ENCODE results near the gene CACNA1B.

The CACNA1B gene

GRCh38 chr9:138025908-138026307 lies 148.3 kb downstream of the CACNA1B start:
- in situ Hi-C loops (cut with MboI; ENCODE audit: low sequenced_read_pairs) = no loop called here

GRCh38 chr9:138028596-138028995 lies 151.0 kb downstream of the CACNA1B start:
- in situ Hi-C loops (cut with MboI; ENCODE audit: low sequenced_read_pairs) = no loop called here

DNA sequence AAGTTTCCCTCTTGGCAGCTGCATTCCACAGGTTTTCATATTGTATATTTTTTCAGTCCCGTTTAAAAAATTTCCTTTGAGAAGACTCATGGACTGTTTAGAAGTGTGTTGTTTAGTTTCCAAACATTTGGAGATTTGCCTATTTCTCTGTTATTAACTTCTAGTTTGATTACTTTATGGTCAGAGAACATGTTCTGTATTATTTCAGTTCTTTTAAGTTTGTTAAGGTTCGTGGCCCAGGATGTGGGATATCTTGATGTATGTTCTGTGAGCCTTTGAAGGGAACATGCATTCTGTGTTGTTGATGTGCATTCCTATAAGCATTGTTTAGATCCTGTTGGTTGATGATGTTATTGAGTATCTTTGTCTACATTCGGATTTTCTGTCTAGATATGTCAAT lies 153.6 kb downstream of the CACNA1B start:
- in situ Hi-C loops (cut with MboI; ENCODE audit: low sequenced_read_pairs) = no loop called here

DNA sequence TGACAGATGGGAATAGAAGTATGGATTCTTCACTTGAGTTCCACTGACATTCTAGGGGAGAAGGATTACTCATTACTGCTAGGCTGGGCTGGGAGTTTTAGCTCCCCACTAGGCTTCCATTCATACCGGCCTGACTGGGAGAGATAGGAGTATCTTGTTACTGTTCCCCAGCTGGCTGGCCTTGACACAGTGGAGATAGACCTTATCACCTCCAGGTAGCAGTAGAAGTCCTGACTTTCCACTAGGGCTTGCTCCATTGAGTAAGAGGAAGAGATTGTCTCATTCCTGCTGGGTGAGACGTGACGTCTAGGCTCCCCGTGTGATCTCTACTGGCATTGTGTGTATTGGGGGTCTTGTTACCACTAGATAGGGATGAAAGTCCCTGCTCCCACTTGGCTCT lies 156.4 kb downstream of the CACNA1B start:
- in situ Hi-C loops (cut with MboI; ENCODE audit: low sequenced_read_pairs) = no loop called here

- in situ Hi-C loops (cut with MboI; ENCODE audit: low sequenced_read_pairs) = no loop called here
Observed at GRCh38 chr9:138037140-138037539, 159.6 kb downstream of the CACNA1B start.

- in situ Hi-C loops (cut with MboI; ENCODE audit: low sequenced_read_pairs) = no loop called here
Observed at GRCh38 chr9:138038244-138038671, 160.7 kb downstream of the CACNA1B start.

DNA sequence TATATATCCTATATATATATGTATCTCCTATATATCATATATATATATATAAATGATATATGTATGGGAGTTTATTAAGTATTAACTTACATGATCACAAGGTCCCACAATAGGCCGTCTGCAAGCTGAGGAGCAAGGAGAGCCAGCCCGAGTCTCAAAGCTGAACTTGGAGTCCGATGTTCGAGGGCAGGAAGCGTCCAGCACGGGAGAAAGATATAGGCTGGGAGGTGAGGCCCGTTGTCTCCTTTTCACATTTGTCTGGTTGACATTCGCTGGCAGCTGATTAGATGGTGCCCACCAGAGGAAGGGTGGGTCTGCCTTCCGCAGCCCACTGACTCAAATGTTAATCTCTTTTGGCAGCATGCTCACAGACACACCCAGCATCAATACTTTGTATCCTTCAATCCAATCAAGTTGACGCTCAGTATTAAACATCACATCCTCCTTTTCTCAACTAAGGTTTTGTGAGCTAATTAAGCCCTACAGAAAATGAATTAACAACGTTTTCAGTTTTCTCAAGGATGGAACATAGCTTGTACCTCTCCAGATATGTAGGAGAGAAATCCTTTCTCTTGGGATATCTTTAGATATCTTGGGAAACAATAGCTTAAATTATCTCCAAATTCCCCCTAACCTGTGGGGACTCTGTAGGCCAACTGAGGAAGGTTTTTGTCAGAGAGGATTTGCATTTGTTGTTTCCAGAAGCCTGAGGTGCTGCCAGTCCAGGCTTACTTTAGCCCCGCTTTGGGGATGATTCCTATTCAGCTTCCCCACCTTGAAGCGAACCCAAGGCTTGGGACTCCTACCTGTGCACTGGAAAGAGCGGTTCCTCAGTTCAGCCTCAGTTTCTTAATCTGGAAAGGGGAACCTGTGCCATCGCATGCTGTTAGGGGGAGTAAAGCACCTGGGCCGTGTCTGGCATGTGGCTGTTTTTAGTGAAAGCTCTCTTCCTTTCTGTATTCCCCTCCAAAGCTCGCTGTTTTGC lies 163.2 kb downstream of the CACNA1B start:
- in situ Hi-C loops (cut with MboI; ENCODE audit: low sequenced_read_pairs) = no loop called here

DNA sequence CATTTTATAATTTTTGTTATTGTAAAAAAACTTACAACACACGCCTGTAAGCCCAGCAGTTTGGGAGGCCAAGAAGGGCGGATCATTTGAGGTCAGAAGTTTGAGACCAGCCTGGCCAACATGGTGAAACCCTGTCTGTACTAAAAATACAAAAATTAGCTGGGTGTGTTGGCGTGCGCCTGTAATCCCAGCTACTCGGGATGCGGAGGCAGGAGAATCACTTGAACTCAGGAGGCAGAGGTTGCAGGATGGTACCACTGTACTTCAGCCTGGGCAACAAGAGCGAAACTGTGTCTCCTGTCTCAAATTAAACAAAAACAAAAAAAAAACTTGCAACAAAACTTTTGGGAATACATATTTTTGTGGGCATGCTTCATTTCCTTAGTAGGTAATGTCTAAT lies 164.6 kb downstream of the CACNA1B start:
- in situ Hi-C loops (cut with MboI; ENCODE audit: low sequenced_read_pairs) = no loop called here

GRCh38 chr9:138042640-138043039 lies 165.1 kb downstream of the CACNA1B start:
- in situ Hi-C loops (cut with MboI; ENCODE audit: low sequenced_read_pairs) = no loop called here

- in situ Hi-C loops (cut with MboI; ENCODE audit: low sequenced_read_pairs) = no loop called here
Observed at GRCh38 chr9:138043061-138043410, 165.5 kb downstream of the CACNA1B start.

DNA sequence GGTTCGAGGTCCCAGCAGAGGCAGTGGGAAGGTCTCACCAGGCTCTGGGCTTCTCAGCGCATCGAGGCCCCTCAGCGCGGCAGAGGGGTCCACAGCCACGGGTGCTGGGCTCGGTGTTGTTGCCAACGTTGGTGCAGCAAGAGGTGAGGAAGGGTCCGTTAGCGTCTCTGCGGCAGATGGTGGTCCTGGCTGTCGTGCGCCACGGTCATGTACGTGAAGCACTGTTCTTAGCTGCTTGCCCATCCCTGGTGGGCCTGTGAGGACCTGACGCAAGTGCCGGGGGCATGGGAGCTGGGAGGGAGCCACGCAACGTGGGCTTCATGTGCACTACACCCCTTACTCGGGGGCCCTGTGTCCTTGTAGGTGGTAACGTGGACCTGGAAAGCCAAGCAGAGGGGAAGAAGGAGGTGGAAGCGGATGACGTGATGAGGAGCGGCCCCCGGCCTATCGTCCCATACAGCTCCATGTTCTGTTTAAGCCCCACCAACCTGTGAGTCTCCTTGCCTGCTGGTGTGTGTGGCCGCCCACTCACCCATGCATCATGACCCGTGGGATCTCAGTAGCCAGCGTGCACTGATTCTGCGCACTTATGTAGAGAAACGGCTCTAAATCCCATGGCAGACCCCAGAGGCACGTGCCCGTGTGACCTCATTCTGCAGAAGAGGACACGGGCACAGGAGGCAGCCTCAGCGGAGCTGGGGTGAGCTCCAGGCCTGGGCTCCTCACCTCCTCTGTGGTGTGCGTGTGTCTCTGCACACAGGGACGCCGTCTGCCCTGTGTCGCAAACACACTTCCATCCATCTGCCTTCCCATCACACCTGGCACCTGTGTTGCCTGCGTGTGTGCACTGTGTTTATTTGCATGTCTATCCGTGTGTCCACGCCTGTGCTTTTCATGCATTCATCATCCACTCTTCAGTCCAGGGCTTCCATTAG lies 166.1 kb downstream of the CACNA1B start:
- in situ Hi-C loops (cut with MboI; ENCODE audit: low sequenced_read_pairs) = no loop called here

DNA sequence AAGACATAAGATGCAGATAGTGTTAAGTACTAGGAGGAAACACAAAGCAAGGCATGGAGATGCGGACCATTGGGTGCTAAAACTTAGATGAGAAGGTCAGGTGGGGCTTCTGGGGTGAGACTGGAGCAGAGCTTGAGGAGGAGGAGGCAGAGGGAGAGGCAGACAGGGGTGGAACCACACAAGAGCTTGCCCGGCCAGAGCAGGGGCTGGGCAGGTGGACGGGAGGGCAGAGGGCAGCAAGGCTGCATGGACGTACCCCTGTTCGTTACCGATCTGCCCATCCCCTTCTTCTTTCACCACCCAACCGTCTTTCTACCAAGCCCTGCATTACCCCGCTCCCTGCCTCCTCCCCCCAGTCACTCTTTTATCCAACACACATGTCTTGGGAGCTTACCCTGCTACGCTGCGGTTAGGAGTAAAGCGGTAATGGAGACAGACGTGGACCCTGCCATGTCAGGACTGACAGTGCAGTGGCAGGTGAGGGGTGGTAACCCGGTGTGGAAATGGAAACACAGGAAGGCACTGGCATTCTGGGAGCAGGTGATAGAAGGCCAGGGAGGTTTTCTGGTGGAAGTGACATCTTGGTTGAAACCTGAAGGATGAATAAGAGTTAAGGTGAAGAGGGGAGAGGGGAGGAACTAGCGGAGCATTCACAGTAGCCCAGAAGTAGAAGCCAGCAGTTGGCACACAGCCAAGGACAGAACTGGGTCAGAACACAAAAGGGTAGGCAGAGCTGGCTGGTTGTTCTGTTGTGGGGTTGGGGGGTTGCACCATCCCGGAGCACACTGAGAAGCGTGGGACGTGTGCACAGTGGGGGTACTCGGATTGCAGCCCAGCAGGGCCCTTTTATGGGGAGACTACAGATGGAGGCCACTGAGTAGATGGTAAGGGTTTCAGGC lies 167.2 kb downstream of the CACNA1B start:
- in situ Hi-C loops (cut with MboI; ENCODE audit: low sequenced_read_pairs) = no loop called here

- in situ Hi-C loops (cut with MboI; ENCODE audit: low sequenced_read_pairs) = no loop called here
Observed at GRCh38 chr9:138045541-138046490, 168.2 kb downstream of the CACNA1B start.

- in situ Hi-C loops (cut with MboI; ENCODE audit: low sequenced_read_pairs) = no loop called here
Observed at GRCh38 chr9:138046641-138047301, 169.2 kb downstream of the CACNA1B start.

DNA sequence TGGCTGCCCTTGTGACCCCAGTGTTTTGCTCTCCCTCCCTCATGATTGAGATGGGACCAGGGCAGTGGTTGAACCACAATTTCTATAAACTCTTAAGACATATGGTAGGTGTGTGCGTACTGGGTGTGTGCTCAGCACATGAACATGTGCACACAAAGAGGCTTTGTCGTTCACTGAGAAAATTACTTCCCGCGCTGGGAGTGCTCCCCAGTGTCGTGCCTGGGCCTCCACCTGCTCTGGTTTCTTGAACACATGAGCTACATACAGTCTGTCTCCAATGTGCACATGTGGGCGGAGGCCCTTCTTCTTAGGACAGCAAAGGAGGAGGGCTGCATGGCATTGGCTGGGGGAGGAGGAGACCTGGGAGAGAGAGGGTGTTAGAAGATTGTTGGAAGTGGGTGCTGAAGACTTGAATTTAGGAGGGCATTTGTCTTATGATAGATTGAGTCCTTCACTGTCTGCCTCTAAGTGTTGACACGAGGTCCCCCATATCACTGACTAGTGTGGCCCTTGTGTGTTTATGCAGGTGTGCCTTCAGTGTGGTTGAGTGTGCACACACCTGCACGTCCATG lies 170.0 kb downstream of the CACNA1B start:
- in situ Hi-C loops (cut with MboI; ENCODE audit: low sequenced_read_pairs) = no loop called here

GRCh38 chr9:138048184-138048583 lies 170.6 kb downstream of the CACNA1B start:
- in situ Hi-C loops (cut with MboI; ENCODE audit: low sequenced_read_pairs) = no loop called here

DNA sequence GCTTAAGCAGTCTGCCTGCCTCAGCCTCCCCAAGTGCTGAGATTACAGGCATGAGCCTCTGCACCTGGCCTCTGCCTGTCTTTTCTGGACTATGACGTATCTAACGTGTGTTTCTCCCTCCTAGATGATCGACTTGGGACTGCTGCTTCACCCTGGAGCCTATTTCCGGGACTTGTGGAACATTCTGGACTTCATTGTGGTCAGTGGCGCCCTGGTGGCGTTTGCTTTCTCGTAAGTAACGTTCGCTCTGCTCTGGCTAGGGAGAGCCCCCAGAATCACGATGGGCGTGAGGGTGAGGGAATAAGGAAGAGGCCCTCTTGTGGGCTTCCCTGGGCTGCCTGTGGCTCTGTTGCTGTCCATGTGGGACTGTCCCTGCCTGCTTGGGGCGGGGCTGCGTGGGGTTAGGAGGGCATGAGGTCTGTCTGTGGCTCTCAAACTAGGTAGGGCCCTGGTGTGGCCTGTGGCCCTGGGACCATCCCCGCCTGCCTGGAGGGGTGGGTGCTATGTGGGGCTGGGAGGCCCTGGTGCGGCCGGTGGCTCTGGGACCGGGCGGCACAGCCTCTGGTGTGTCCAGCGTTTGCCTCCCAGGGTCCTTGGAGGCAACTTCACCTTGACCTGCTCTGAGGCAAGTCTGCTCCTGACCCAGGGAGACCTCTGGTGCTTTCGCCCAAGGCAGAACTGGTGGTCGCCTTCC lies 171.7 kb downstream of the CACNA1B start:
- in situ Hi-C loops (cut with MboI; ENCODE audit: low sequenced_read_pairs) = no loop called here

Data from HL-60/S4 (cell line).